Measurements from ENCODE around the gene DPYSL4. TPM values are rescaled to one million over a fixed set of nuclear protein-coding genes. Genes with fewer than 3 reads are reported as not detected.
"Not testable (repeated sequence)": the region's sequence is repeated elsewhere in the genome, so short reads cannot be mapped to it uniquely, and the experiment has no call there.

Gene DPYSL4
- total RNA-seq, 1 donor from 2014 or later = 24.0 TPM

DNA sequence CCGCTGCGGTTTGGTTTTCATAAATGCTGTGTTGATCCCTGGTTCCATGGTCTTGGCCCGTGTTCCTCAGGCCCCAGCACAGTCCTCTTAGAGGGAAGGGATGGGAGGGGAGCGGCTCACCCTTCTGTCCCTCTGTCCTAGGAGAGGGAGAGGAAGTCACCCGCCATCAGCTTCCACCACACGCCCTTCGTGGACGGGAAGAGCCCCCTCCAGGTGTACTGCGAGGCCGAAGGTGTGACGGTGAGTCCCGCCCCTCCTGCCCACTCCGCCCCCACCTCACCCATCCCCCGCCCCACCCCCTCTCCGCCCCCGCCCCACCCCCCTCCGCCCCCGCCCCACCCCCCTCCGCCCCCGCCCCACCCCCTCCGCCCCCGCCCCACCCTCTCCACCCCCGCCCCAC lies 37.5 kb upstream of the DPYSL4 start:
- intact Hi-C loops (cut with micrococcal nuclease) = no loop called here

DNA sequence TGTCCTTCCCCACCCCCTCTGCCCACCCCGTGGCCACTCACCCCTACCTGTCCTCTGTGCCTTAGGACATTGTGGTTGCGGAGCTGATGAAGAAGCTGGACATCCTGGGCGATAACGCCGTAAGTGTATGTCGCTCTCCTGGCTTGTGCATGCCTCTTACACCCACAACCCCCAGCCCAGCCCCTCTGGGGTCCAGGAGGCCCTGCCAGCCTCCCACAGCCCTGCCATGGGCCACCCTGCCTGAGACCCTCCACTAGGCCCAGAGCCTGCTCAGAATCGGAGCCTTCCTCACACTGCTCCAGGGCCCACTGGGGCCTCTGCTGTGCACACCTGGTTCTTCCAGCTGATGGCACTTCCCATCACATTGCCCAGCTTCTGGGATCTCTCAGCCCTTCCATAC lies 36.8 kb upstream of the DPYSL4 start:
- intact Hi-C loops (cut with micrococcal nuclease) = no loop called here

DNA sequence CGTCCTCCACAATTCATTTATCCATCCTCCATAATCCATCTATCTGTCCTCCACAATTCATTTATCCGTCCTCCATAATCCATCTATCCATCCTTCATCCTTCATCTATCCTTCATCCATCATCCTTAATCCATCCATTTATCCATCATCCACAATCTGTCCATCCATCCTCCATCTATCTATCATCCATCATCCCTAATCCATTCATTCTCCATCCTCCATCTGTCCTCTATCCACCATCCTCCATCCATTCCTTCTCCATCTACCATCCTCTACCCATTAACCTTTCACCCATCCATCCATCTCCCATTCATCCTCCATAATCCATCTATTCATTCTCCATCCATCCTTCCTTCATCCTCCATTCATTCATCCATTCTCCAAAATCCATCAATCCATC lies 36.0 kb upstream of the DPYSL4 start:
- intact Hi-C loops (cut with micrococcal nuclease) = no loop called here

DNA sequence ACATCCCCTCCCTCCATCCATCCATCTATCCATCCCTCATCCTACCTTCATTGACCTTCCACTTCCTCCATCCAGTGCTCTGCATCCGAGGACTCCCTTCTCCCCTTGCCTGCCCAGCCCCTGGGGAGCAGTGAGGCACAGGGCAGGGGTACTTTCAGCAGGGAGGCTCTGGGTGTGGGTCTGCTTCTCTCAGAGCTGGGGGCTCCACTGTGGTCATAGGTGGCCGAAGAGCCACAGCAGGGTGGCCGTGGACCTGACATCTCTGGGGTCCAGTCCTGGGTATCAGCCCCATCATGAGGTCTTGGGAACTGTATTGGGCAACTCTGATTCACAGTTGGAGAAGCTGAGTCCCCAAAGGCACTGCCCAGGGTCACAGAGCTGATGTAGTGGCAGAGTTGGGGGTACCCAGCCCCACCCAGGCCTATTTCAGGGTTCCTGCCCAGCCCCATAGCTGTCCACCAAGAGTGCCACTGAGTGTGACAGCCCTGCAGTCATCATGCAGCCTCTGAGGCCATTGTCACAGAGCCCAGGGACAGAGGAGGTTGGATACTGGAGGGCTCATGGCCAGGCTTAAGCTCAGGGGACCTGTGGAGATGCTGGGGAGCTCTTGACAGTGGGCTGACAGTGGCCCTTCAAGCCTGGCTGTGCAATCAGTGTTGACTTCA lies 35.3 kb upstream of the DPYSL4 start:
- intact Hi-C loops (cut with micrococcal nuclease) = no loop called here

DNA sequence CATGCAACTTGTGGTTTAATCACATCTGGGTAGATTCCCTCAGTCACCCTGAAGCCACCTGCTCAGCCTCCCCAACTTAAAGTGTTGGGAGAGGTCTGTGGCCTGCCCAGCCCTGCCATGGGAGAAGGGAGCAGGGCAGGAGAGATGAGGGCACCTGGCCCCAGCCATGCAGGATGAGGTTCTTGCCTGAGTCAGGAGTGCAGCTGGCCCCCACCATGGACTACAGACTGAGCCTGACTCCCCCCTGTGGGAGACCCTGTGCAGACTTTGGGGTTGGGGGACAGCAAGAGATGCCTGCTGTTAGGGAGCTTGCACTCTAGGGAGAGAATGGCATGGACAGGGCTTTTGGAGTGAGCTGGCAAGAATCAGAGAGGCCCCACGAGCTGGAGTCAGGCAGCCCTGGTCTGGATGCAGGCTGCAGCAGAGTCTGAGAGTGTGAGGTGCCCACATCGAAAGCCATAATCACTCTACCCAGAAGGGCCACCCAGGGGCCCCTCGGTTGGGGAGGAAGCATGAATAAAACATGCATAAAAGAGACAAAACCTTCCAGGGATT lies 34.7 kb upstream of the DPYSL4 start:
- intact Hi-C loops (cut with micrococcal nuclease) = no loop called here

DNA sequence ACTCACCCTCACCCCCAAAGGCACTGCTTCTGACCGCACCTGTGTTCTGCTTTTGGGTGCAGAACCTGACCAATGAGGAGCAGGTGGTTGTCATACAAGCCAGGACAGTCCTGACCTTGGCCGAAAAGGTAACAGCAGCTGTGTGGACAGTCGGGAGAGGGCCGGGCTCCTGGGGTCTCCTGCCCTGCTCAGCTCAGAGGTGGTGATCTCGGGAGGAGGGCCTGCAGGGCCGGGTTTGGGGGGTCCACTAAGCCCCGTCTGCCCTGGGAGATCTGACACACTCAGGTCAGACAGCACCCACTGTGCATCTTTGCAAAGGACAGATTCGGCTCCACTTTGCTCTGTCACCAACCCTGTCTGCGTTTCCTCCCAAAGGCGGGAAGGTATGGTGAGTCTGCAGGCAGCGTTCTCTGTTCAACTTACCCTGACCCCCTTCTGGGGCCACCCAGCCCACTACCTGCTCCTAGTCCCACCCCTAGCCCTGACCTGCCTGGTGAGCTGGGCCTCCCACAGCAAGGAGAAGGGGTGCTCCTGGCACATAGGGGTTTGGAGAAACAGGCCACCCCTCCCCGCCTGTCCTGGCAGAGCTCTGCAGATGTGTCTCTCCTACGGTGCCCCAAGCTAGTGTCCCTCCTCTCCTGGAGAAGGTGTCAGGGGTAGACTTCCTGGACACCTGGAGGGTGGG lies 33.7 kb upstream of the DPYSL4 start:
- intact Hi-C loops (cut with micrococcal nuclease) = no loop called here

DNA sequence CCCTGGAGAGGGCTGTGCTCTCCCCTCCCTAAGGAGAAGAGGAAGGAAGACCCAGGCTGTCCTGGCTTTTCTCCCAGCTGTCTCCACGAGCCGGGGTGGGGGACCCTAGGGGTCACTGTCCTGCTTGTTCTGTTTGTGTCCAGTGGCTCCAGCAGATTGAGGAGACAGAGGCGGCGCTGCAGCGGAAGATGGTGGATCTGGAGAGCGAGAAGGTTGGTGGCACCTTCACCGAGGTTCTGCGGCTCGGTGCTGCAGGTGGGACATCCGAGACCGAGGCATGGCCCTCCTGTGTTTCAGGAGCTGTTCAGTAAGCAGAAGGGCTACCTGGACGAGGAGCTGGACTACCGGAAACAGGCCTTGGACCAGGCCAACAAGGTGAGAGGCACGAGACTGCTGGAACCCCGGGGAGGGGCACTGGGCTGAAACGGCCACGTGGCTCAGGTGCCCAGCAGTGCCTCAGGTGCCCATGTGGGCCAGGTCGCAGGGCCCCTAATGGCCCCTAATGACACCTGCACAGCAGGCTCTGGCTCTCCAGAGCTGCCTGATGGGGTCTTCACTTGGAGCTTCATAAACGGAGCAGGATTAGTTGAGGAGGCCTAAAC lies 33.0 kb upstream of the DPYSL4 start:
- intact Hi-C loops (cut with micrococcal nuclease) = no loop called here

DNA sequence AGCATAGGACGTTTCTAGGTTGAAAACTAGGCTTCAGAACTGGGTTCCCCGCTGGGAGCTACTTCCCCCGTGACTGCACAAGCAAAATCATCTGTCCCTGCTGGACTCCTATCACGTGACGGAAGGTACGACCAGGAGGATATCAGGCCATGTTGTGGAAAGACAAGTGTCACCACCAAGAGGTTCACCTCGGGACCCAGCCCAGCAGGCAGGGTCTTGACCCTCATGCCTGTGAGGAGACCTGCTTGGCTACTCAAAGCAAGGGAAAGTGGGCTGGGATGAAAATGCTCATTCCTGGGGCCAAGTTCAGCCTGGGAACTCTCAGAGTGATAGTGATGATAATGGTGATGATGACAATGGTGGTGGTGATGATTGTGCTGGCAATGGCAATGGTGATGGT lies 32.3 kb upstream of the DPYSL4 start:
- intact Hi-C loops (cut with micrococcal nuclease) = no loop called here

DNA sequence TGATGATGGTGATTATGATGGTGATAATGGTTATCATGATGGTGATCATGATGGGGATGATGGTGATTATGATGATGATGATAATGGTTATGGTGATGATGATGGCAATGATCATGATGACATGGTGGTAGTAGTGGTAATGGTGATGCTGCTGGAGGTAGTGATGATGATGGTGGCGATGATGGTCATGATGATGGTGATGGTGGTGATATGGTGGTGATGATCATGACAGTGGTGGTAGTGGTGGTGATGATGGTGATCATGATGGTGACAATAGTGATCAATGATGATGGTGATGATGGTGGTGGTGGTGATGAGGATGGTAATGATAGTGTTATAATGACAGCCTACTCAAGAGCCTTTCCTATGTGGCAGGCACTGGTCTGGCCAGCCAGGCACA lies 31.8 kb upstream of the DPYSL4 start:
- intact Hi-C loops (cut with micrococcal nuclease) = no loop called here

DNA sequence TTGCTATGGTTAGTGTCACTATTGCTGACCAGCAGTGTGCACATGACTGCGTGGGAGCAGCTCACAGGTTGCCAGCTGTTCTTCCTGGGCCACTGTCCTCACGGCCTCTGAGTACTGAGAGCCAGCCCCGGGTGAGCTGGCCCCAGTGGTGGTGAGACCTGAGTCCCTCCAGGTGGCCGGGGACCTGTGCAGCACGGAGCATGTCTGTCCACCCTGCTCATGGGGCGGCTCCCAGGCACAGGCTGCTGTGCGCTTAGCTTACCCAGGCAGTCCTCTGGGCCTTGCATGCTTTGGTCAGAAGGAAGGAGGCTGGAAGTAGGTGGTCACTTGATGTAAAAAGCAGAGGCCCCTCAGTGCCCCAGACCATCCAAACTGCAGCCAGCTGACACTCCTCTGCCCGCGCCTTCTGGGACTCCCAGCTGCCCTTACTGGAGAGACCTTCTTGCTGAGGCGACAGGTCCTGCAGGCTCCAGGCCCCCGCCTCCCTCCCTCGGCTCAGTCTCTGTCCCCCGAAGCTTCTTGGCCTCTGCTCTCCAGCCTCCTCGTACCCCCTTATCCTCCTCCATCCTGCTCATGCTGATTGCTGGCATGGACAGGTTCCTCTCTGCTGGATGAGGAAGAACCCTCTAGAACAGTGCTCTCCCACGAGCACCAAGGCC lies 30.9 kb upstream of the DPYSL4 start:
- intact Hi-C loops (cut with micrococcal nuclease) = no loop called here

DNA sequence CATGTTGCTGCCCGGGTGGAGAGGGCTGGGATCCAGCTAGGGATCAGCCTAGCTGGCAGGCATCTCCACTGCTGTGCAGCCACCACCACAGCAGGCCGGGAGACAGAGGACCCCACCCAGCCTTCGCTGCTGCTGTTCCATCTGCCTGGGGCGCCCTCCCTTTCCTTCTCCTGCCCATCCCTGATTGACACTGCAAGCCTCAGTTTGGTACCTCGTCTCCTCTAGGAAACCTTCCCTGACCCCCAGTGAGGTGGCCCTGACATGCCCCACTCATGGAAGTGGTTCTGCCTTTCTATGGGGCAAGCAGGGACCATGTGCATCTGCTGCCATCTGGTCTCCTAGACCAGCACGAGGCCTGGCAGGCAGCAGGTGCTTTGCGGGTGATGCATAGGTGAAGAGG lies 30.4 kb upstream of the DPYSL4 start:
- intact Hi-C loops (cut with micrococcal nuclease) = no loop called here

DNA sequence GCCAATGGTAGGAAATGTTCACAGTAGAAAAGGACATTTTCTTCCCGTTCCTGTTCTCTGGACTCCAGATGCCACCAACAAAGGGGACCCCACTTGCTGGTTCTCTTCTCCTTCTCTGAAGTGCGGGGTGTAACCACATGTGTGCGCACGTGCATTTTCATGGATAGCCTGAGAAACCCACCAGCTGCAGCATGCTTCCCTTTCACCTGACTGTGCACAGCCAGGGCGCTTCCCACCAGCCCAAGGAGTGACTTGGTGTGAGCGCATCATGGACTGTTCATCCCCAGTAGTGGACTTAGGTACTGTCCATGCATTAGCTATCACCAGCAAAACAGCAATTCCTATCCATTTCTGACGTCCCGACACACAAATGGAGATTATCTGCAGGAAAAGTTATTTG lies 29.6 kb upstream of the DPYSL4 start:
- intact Hi-C loops (cut with micrococcal nuclease) = no loop called here

DNA sequence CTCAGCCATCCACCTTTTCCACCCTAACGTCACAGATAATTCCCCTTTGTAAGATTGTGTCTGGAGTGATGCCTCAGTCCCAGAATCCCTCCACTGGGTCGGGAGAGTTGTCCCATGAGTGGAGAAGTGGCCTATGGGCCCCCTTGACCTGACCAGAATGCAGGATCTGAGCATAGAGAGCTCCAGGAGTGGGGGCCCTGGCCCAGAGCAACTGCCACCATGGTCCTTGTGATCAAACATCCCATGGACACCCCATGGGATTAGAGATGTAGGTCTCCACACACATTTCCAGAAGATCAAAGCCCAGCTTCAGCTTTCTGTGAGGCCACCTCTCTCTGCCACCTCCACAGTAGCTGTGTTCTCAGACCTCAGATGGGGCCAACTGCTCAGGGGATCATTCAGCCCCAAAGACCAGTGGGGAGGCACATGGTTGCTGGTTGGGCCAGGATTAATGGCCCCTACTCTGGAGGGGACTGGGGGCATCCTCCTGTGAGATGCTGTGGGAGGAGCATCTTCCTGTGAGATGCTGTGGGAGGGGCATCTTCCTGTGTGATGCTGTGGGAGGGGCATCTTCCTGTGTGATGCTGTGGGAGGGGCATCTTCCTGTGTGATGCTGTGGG lies 28.5 kb upstream of the DPYSL4 start:
- intact Hi-C loops (cut with micrococcal nuclease) = loop anchor here (1.0 to 2.0 kb wide), 8 partner anchors 28 to 1103 kb away; partner anchors contain the start of genes DPYSL4, INPP5A and LRRC27

DNA sequence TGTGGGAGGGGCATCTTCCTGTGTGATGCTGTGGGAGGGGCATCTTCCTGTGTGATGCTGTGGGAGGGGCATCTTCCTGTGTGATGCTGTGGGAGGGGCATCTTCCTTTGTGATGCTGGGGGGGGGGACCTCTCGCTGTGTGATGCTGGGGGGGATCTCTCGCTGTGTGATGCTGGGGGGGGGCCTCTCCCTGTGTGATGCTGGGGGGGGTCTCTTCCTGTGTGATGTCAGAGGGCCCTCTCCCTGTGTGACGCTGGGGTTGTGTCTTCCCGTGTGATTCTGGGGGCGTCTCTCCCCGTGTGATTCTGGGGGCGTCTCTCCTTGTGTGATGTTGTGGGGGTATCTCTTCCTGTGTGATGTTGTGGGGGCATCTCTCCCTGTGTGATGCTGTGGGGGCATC lies 27.9 kb upstream of the DPYSL4 start:
- intact Hi-C loops (cut with micrococcal nuclease) = loop anchor here (1.0 to 2.0 kb wide), 8 partner anchors 27 to 1102 kb away; partner anchors contain the start of genes DPYSL4, INPP5A and LRRC27

DNA sequence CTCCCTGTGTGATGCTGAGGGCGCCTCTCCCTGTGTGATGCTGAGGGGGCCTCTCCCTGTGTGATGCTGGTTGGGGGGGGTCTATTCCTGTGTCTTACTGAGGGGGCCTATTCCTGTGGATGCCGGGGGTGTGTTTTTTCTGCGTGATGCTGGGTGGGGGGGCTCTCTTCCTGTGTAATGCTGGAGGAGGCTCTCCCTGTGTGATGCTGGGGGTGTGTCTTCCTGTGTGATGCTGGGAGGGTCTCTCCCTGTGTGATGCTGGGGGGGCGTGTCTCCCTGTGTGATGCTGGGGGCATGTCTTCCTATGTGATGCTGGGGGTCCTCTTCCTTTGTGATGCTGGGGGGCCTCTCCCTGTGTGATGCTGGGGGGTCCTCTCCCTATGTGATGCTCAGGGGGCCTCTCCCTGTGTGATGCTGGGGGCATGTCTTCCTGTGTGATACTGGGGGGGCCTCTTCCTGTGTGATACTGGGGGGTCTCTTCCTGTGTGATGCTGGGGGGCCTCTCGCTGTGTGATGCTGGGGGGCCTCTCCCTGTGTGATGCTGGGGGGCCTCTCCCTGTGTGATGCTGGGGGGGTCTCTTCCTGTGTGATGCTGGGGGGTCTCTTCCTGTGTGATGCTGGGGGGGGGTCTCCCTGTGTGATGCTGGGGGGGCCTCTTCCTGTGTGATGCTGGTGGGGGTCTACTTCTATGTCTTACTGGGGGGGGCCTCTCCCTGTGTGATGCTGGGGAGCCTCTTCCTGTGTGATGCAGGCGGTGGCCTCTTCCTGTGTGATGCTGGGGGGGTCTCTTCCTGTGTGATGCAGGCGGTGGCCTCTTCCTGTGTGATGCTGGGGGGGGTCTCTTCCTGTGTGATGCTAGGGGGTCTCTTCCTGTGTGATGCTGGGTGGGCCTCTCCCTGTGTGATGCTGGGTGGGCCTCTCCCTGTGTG lies 27.2 kb upstream of the DPYSL4 start:
- intact Hi-C loops (cut with micrococcal nuclease) = loop anchor here (2.0 kb wide), 3 partner anchors 187 to 1101 kb away; no protein-coding TSS in a partner anchor

DNA sequence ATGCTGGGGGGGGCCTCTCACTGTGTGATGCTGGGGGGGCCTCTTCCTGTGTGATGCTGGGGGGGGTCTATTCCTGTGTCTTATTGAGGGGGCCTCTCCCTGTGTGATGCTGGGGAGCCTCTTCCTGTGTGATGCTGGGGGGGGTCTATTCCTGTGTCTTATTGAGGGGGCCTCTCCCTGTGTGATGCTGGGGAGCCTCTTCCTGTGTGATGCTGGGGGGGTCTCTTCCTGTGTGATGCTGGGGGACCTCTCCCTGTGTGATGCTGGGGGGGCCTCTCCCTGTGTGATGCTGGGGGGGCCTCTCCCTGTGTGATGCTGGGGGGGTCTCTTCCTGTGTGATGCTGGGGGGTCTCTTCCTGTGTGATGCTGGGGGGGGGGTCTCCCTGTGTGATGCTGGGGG lies 26.5 kb upstream of the DPYSL4 start:
- intact Hi-C loops (cut with micrococcal nuclease) = not testable (repeated sequence)

DNA sequence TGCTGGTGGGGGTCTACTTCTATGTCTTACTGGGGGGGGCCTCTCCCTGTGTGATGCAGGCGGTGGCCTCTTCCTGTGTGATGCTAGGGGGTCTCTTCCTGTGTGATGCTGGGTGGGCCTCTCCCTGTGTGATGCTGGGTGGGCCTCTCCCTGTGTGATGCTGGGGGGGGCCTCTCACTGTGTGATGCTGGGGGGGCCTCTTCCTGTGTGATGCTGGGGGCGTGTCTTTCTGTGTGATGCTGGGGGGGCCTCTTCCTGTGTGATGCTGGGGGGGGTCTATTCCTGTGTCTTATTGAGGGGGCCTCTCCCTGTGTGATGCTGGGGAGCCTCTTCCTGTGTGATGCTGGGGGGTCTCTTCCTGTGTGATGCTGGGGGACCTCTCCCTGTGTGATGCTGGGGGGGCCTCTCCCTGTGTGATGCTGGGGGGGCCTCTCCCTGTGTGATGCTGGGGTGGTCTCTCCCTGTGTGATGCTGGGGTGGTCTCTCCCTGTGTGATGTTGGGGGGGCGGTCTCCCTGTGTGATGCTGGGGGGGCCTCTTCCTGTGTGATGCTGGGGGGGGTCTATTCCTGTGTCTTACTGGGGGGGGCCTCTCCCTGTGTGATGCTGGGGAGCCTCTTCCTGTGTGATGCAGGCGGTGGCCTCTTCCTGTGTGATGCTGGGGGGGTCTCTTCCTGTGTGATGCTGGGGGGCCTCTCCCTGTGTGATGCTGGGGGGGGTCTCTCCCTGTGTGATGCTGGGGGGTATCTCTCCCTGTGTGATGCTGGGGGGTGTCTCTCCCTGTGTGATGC lies 25.7 kb upstream of the DPYSL4 start:
- intact Hi-C loops (cut with micrococcal nuclease) = not testable (repeated sequence)

DNA sequence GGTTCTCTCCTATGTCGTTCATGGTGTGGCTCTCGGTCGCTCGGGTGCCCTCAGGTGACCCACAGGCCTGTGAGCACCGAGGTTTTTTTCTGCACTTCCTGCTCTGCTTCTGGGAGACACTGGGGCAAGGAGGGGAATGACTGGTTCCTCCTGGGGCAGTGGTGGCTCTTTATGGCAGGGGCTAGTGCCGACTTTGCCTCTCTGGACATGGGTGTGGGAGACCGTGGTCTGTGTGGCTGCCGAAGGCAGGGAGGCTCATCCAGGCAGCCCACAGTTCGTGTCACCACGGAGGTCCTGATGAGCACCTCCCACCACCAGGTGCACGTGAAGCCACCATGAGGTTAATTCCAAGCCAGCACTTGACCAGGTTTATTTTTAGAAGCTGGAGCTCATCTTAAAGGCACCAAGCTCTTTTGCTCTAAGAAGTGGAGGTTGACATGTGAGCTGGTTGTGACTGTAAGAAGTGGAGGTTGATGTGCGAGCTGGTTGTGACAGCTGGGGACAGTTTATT lies 24.7 kb upstream of the DPYSL4 start:
- intact Hi-C loops (cut with micrococcal nuclease) = loop anchor here (1.0 to 2.0 kb wide), 4 partner anchors 23 to 375 kb away; partner anchors contain the start of gene INPP5A
